Amniotic stem cell (primary cell): ENCODE results near the gene KCNS3.

Experiments used
- DNase-seq: peaks from one replicate; lab custom pipeline; 2025; lab: John Stamatoyannopoulos, UW

Gene KCNS3

GRCh38 chr2:17878281-17879136, at the start of gene KCNS3:
Gene KCNS3, plus strand, starts transcription at chr2:17878667. Its CDS starts 52,342 bp downstream, at chr2:17931009.
- no peak for DNase-seq

GRCh38 chr2:17830053-17831034, 48.1 kb upstream of the KCNS3 start:
- DNase-seq = peak; percentile 29

GRCh38 chr2:17835516-17835915, 43.0 kb upstream of the KCNS3 start:
- no peak for DNase-seq

GRCh38 chr2:17839959-17840358, 38.5 kb upstream of the KCNS3 start:
- no peak for DNase-seq

- no peak for DNase-seq
These were observed 35.0 kb upstream of the KCNS3 start for GRCh38 chr2:17843457-17843856.

- DNase-seq = no peak
These were observed 32.7 kb upstream of the KCNS3 start for GRCh38 chr2:17845806-17846205.

GRCh38 chr2:17846676-17847075, 31.8 kb upstream of the KCNS3 start:
- no peak for DNase-seq

- no peak for DNase-seq
These were observed 31.2 kb upstream of the KCNS3 start for GRCh38 chr2:17847236-17847635.

GRCh38 chr2:17849275-17849674, 29.2 kb upstream of the KCNS3 start:
- DNase-seq = no peak

- no peak for DNase-seq
These were observed 28.3 kb upstream of the KCNS3 start for GRCh38 chr2:17850151-17850550.

GRCh38 chr2:17851731-17852585, 26.5 kb upstream of the KCNS3 start:
- DNase-seq = peak; percentile 47

- no peak for DNase-seq
These were observed 24.7 kb upstream of the KCNS3 start for GRCh38 chr2:17853799-17854198.

- DNase-seq = no peak
These were observed 21.4 kb upstream of the KCNS3 start for GRCh38 chr2:17857021-17857420.

GRCh38 chr2:17858064-17858463, 20.4 kb upstream of the KCNS3 start:
- DNase-seq = no peak

GRCh38 chr2:17863539-17863938, 14.9 kb upstream of the KCNS3 start:
- no peak for DNase-seq

GRCh38 chr2:17864676-17865075, 13.8 kb upstream of the KCNS3 start:
- DNase-seq = no peak

GRCh38 chr2:17867133-17867532, 11.3 kb upstream of the KCNS3 start:
- DNase-seq = no peak

- no peak for DNase-seq
These were observed 9.3 kb upstream of the KCNS3 start for GRCh38 chr2:17869128-17869527.

GRCh38 chr2:17871639-17872038, 6.8 kb upstream of the KCNS3 start:
- DNase-seq = no peak

- DNase-seq = no peak
These were observed 5.4 kb upstream of the KCNS3 start for GRCh38 chr2:17873021-17873420.

- no peak for DNase-seq
These were observed 1.9 kb upstream of the KCNS3 start for GRCh38 chr2:17876590-17876989.

GRCh38 chr2:17877811-17878280, 621 bp upstream of the KCNS3 start:
- DNase-seq = no peak
